ENCODE data around the gene UNC119B.
A peak's percentile ranks its signal among the peaks of the same experiment; 100 is the strongest.

UNC119B gene

GRCh38 chr12:120741476-120742421 lies 31.5 kb downstream of the UNC119B start:
- Mint-ChIP-seq H3K27ac (peak overlapping the region in 1 of 2 donors; percentile 60), H3K9me3 (no peaks in the 10 kb centered on the region), H3K36me3 (ENCODE audit: insufficient read depth) (no peaks in the 10 kb centered on the region), H3K27me3 (no peaks in the 10 kb centered on the region), H3K4me3 (no peak overlapping the region), H3K4me1 (ENCODE audit: low read depth in 2 of 2) (no peaks in the 10 kb centered on the region)
- DNase-seq (no peak), ATAC-seq (replicated peaks) (no peak)

GRCh38 chr12:120744922-120745493 lies 34.8 kb downstream of the UNC119B start:
- Mint-ChIP-seq H3K4me3 (no peak overlapping the region), H3K4me1 (ENCODE audit: low read depth in 2 of 2) (peaks cover 0 to 5% of the 10 kb centered on the region in 2 donors), H3K27ac (no peak overlapping the region), H3K9me3 (no peaks in the 10 kb centered on the region), H3K27me3 (no peaks in the 10 kb centered on the region), H3K36me3 (ENCODE audit: insufficient read depth) (no peaks in the 10 kb centered on the region)
- ATAC-seq (replicated peaks) (no peak), DNase-seq (no peak)

GRCh38 chr12:120748242-120748641 lies 38.0 kb downstream of the UNC119B start:
- ATAC-seq (replicated peaks) (peak; percentile 57), DNase-seq (no peak)
- H3K36me3 Mint-ChIP-seq (ENCODE audit: insufficient read depth): peaks cover 2% of the 10 kb centered on the region
- H3K9me3 Mint-ChIP-seq: no peaks in the 10 kb centered on the region
- H3K27me3 Mint-ChIP-seq: no peaks in the 10 kb centered on the region
- H3K4me3 Mint-ChIP-seq: no peak overlapping the region
- no peak overlapping the region for H3K27ac Mint-ChIP-seq
- H3K4me1 Mint-ChIP-seq (ENCODE audit: low read depth in 2 of 2): peaks cover 0 to 5% of the 10 kb centered on the region in 2 donors

GRCh38 chr12:120749256-120749655 lies 39.0 kb downstream of the UNC119B start:
- ATAC-seq (replicated peaks) (no peak), DNase-seq (no peak)
- peaks cover 2% of the 10 kb centered on the region for H3K36me3 Mint-ChIP-seq (ENCODE audit: insufficient read depth)
- no peaks in the 10 kb centered on the region for H3K9me3 Mint-ChIP-seq
- H3K27ac Mint-ChIP-seq: peak overlapping the region in 1 of 2 donors; percentile 42
- no peak overlapping the region for H3K4me3 Mint-ChIP-seq
- H3K4me1 Mint-ChIP-seq (ENCODE audit: low read depth in 2 of 2): peaks cover 0 to 5% of the 10 kb centered on the region in 2 donors
- no peaks in the 10 kb centered on the region for H3K27me3 Mint-ChIP-seq

- peaks cover 2% of the 10 kb centered on the region for H3K36me3 Mint-ChIP-seq (ENCODE audit: insufficient read depth)
- peaks cover 0 to 10% of the 10 kb centered on the region in 2 donors for H3K27me3 Mint-ChIP-seq
- DNase-seq: no peak
- ATAC-seq (replicated peaks): no peak
- H3K9me3 Mint-ChIP-seq: peaks cover 0 to 3% of the 10 kb centered on the region in 2 donors
- H3K4me1 Mint-ChIP-seq (ENCODE audit: low read depth in 2 of 2): peaks cover 0 to 5% of the 10 kb centered on the region in 2 donors
- no peak overlapping the region for H3K4me3 Mint-ChIP-seq
- H3K27ac Mint-ChIP-seq: no peak overlapping the region
Measured at GRCh38 chr12:120750806-120751205, 40.5 kb downstream of the UNC119B start.

GRCh38 chr12:120751389-120751788 lies 41.1 kb downstream of the UNC119B start:
- Mint-ChIP-seq H3K4me3 (no peak overlapping the region), H3K27ac (no peak overlapping the region)

GRCh38 chr12:120754792-120755191 lies 44.5 kb downstream of the UNC119B start:
- Mint-ChIP-seq H3K4me1 (ENCODE audit: low read depth in 2 of 2) (no peaks in the 10 kb centered on the region), H3K27me3 (peaks cover 0 to 10% of the 10 kb centered on the region in 2 donors), H3K4me3 (no peak overlapping the region), H3K36me3 (ENCODE audit: insufficient read depth) (peaks cover 2% of the 10 kb centered on the region), H3K9me3 (peaks cover 0 to 3% of the 10 kb centered on the region in 2 donors), H3K27ac (no peak overlapping the region)
- ATAC-seq (replicated peaks) (no peak), DNase-seq (no peak)

More at GRCh38 chr12:120751389-120751788, 41.1 kb downstream of the UNC119B start:
- ATAC-seq (replicated peaks) (no peak), DNase-seq (no peak)
- Mint-ChIP-seq H3K36me3 (ENCODE audit: insufficient read depth) (peaks cover 2% of the 10 kb centered on the region), H3K4me1 (ENCODE audit: low read depth in 2 of 2) (peaks cover 0 to 5% of the 10 kb centered on the region in 2 donors), H3K9me3 (peaks cover 0 to 3% of the 10 kb centered on the region in 2 donors), H3K27me3 (peaks cover 0 to 10% of the 10 kb centered on the region in 2 donors)

- DNase-seq (no peak), ATAC-seq (replicated peaks) (no peak)
Measured at GRCh38 chr12:120755269-120755668, 45.0 kb downstream of the UNC119B start.

GRCh38 chr12:120757226-120757742 lies 47.0 kb downstream of the UNC119B start:
- Mint-ChIP-seq H3K36me3 (ENCODE audit: insufficient read depth) (peaks cover 6% of the 10 kb centered on the region), H3K27ac (no peak overlapping the region), H3K27me3 (peaks cover 0 to 10% of the 10 kb centered on the region in 2 donors), H3K9me3 (peaks cover 0 to 3% of the 10 kb centered on the region in 2 donors), H3K4me3 (no peak overlapping the region), H3K4me1 (ENCODE audit: low read depth in 2 of 2) (peaks cover 0 to 5% of the 10 kb centered on the region in 2 donors)
- no peak for DNase-seq
- no peak for ATAC-seq (replicated peaks)

More at GRCh38 chr12:120755269-120755668, 45.0 kb downstream of the UNC119B start:
- Mint-ChIP-seq H3K9me3 (peaks cover 0 to 3% of the 10 kb centered on the region in 2 donors), H3K27me3 (peaks cover 0 to 10% of the 10 kb centered on the region in 2 donors), H3K27ac (no peak overlapping the region), H3K4me3 (no peak overlapping the region), H3K4me1 (ENCODE audit: low read depth in 2 of 2) (no peaks in the 10 kb centered on the region), H3K36me3 (ENCODE audit: insufficient read depth) (peaks cover 2% of the 10 kb centered on the region)

GRCh38 chr12:120757949-120758348 lies 47.7 kb downstream of the UNC119B start:
- DNase-seq (no peak), ATAC-seq (replicated peaks) (no peak)
- H3K4me1 Mint-ChIP-seq (ENCODE audit: low read depth in 2 of 2): peaks cover 0 to 5% of the 10 kb centered on the region in 2 donors
- H3K36me3 Mint-ChIP-seq (ENCODE audit: insufficient read depth): peaks cover 12% of the 10 kb centered on the region
- peaks cover 0 to 3% of the 10 kb centered on the region in 2 donors for H3K9me3 Mint-ChIP-seq
- peaks cover 0 to 10% of the 10 kb centered on the region in 2 donors for H3K27me3 Mint-ChIP-seq
- no peak overlapping the region for H3K4me3 Mint-ChIP-seq
- H3K27ac Mint-ChIP-seq: no peak overlapping the region

- peaks cover 0 to 5% of the 10 kb centered on the region in 2 donors for H3K4me1 Mint-ChIP-seq (ENCODE audit: low read depth in 2 of 2)
- H3K4me3 Mint-ChIP-seq: no peak overlapping the region
- H3K27me3 Mint-ChIP-seq: peaks cover 0 to 10% of the 10 kb centered on the region in 2 donors
- ATAC-seq (replicated peaks) (no peak), DNase-seq (no peak)
- H3K36me3 Mint-ChIP-seq (ENCODE audit: insufficient read depth): peaks cover 21% of the 10 kb centered on the region
- H3K27ac Mint-ChIP-seq: no peak overlapping the region
- H3K9me3 Mint-ChIP-seq: peaks cover 0 to 3% of the 10 kb centered on the region in 2 donors
Measured at GRCh38 chr12:120758798-120759590, 48.7 kb downstream of the UNC119B start.

GRCh38 chr12:120759591-120760348 lies 49.5 kb downstream of the UNC119B start:
- peaks cover 0 to 10% of the 10 kb centered on the region in 2 donors for H3K27me3 Mint-ChIP-seq
- peaks cover 0 to 3% of the 10 kb centered on the region in 2 donors for H3K9me3 Mint-ChIP-seq
- peak overlapping the region in 1 of 2 donors; percentile 49 for H3K4me3 Mint-ChIP-seq
- peaks cover 28% of the 10 kb centered on the region for H3K36me3 Mint-ChIP-seq (ENCODE audit: insufficient read depth)
- ATAC-seq (replicated peaks) (no peak), DNase-seq (no peak)
- peak overlapping the region in 1 of 2 donors; percentile 59 for H3K27ac Mint-ChIP-seq
- H3K4me1 Mint-ChIP-seq (ENCODE audit: low read depth in 2 of 2): peaks cover 0 to 5% of the 10 kb centered on the region in 2 donors
